Fibroblast of skin of right quadriceps (primary cell): Measurements from ENCODE around the gene ARHGEF16.

Source experiments
- DNase-seq: peaks from one replicate; pipeline ENCODE4 v3.0.0-alpha.2; 2013

ARHGEF16 gene

DNA sequence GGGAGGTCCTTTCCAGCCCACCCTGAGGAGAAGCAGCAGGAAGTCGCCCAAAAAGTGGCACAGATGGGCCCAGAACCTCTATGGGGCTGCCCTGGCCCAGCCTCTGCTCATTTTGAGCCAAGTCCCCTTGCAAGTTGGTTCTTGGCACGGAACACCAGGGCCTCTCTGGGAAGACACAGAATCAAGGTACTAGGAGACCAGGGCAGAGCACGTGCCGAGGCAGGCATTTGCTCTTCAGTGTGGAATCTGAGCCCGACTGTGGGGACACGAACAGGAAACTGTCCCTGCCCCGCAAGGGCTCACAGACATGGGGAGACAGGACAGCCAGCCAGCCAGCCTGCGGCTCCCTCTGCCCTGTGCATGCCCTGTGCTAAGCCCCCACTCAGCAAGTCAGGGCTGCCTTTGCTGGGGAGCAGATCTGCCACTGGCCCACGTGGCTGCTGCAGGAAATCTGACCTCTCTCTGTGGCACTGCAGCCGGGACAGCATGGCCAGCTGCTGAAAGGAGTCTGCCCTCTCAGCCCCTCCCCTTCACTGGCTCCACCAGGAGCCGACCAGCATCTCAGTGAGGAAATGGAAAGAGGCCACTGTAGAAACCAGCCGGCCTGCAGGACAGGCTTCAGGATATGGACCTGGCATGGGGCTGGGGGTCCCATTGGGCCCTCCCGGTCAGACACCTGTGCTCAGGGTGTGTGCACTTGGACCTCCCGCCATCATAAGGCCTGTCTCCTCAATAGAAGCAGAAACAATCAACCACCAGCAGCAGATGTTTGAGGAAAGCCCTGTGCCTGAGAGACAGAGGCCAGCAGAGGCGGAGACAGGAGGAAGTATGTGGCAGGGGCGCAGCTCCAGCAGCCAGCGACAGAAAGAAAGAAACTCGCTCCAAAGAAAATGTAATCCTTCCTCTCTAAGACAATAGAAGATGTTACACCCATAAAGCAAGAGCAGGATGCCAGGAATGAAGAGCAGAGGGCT lies 3.7 kb downstream of the ARHGEF16 start:
- no peak for DNase-seq

DNA sequence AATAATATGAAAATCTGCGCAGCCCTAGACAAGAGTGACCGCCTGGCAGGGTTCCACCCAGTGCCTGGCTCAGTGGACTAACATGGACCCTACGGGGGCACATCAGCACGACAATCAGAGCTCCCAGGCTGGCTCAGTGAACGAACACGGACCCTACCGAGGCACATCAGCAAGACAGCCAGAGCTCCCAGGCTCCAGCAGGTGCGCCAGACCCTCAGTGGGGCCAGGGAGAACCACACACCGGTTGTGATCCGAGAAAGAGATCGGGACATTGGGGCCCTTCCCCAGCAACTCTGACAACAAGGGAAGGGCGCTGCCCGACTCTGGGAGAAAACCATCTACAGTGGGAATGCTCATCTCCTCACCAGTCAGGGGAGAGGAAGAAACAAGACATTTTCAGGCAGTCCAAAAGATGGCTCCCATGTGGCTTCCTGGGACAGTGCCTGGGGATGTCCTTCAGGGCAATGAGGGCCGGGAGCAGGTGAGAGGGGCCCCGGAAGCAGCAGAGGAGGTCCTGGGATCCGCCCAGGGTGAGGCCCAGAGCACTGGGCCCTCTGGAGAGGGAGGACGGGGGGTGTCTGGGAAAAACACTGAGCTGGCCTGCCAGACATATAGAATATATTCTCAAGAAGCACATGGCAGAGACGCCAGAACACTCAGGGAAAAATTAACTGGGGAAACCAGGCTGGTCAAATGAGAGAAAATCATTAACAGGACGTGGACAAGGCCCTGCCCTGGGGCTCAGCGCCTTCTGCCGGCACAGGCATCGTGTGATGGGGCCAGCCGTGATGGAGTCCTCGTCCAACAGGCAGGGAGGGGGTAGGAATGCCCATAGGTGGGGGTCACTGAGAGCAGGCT lies 4.8 kb downstream of the ARHGEF16 start:
- no peak for DNase-seq

DNA sequence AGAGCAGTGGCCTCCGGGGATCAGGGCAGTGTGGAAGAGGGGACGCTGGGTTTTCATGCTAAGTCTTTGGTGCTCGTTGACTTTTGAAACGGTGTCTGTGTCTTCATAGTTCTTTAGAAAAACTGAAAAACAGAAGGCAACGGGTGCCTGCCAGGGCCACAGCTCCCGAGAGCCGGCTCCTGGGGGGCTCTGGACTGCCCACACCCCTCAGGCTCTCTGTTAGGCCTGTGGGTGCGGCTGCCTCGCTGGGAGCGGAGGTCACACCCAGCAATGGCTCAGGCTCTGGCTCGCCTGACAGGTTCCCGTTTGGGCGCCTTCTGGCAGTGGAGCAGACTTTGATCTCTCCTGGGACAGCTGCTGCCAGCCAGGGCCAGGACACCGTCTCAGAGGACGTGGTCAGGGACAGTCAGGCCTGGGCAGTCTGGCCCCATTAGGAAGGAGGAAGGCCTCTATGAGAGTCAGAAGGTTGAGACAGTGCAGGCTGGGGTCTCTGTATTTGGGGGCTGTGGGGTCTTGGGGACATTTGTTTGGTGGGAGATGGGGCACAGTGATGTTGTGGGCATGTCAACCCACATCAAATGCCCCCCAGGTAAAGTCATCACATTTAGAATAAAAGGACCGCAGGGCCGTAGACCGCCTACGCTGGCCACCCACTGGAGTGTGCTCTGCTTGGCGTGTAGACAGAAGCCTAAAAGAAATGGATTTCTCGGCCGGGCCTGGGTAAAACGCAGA lies 5.6 kb downstream of the ARHGEF16 start:
- no peak for DNase-seq

DNA sequence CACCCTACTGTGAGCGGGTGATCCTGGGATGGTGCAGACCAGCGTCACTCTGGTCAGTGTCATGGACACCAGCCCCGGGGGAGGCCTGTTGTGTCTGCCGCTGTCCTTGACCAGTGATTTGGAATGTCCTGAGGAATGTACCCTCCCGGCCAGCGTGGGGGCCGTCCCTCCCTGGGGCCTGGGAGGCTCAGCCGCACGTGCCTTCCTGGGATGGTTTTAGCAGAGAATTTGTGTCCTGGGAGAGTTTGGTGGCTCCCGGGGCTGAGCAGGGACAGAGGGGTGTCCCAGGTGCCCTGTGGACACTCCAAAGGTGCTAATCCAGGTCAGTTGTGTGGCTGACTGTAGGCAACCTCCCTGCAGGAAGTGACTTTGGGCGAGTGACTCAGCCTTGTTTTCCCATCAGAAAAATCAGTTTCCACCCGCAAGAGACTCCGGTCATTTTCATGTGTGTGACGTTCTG lies 6.2 kb downstream of the ARHGEF16 start:
- no peak for DNase-seq

DNA sequence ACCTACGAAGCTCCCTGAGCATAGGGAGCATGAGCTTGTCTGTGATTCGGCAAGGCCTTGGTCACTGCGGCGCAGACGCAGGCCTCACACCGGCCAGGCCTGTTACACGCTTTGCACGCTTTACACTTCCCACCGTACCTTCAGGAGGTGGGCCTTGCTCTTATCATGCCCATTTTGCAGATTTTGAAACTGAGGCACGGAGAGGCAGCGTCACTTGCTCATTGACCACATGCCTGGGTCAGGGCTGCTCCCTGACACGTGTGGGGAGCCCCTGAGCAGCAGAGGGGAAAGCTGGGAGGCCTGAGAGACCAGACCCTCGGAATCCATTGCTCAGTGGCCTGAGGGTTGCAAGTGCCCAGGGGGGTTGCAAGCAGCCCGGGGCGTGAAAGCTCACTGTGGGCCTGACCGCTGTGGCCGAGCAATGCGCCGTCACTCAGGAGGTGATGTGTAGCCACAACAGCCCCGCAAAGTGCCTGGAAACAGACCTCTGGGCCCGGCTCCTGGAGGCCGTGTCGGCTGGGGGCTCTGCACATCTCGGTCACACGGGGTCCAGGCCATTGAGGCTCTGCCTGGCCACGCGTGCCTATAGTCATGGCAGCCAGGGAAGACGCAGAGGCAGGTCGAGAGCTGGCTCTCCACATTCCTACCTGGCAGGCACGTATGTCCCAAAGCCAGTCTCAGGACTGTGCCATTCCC lies 6.9 kb downstream of the ARHGEF16 start:
- DNase-seq, result no peak

DNA sequence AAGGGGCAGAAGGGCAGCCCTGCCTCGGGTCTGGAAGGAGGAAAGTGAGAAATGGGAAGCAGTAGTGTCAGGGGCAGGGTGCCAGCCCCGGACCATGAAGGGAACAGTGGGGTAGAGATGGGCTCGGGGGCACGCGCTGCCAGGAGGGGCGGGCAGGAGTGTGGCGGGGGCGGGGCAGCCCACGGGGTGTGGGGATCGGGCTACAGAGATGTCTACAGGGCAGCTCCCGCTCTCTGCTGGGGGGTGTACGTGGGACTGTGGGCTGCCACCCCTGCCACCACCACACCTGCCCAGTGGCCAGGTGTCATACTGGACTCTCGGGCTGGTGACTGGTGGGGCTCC lies 7.4 kb downstream of the ARHGEF16 start:
- DNase-seq, result no peak

DNA sequence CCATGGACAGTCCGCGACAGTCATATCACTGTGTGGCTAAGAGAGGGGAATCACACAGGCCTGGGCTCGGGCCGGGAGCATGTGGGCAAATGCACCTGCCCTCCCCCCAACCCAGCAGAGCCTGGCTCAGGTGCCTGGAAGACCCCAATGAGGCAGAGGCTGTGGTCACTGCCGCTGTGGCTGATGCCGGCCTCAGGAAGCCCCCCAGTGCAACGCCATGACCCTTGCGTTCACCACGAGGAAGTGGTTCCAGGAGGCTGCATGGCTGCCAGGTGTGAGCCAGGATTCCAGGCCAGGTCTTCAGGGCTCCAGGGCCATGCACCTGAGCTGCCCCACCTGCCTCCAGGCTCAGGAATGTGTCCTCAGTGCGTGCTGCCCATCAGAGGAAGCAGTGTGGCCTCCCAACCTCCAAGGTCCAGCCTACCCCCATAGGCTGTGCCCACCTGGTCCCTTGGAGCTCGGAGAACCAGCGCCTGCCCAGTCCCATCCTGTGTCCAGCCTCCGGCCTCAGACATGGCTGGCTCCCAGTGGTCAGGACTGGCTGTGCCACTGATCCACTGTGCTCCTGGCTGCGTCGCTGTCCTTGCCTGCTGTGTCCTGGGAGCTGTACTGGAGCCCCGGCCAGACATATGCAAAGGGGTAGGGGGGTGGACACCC lies 8.0 kb downstream of the ARHGEF16 start:
- no peak for DNase-seq

DNA sequence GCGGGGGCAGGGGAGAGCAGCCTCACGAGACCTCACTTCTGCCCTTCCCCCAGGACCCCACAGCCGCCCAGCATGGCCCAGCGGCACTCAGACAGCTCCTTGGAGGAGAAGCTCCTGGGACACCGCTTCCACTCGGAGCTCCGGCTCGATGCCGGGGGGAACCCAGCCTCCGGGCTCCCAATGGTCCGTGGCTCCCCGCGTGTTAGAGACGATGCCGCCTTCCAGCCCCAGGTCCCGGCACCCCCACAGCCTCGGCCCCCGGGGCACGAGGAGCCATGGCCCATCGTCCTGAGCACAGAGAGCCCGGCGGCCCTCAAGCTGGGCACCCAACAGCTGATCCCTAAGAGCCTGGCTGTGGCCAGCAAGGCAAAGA lies 8.5 kb downstream of the ARHGEF16 start:
- DNase-seq, result no peak

DNA sequence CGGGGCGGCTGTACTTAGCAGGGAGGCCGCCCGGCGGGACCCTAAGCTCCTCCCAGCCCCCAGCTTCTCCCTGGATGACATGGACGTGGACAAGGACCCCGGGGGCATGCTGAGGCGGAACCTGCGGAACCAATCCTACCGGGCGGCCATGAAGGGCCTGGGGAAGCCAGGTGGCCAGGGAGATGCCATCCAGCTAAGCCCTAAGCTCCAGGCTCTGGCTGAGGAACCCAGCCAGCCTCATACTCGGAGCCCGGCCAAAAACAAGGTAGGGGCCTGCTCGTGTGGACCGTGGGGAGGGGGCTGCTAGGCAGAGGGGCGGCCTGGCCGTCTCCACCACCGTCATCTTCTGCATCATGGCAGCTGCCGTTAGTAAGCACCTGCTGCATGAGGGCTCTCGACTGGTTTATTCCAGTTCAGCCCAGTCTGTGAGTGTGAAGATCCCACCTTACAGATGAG lies 9.0 kb downstream of the ARHGEF16 start:
- no peak for DNase-seq

DNA sequence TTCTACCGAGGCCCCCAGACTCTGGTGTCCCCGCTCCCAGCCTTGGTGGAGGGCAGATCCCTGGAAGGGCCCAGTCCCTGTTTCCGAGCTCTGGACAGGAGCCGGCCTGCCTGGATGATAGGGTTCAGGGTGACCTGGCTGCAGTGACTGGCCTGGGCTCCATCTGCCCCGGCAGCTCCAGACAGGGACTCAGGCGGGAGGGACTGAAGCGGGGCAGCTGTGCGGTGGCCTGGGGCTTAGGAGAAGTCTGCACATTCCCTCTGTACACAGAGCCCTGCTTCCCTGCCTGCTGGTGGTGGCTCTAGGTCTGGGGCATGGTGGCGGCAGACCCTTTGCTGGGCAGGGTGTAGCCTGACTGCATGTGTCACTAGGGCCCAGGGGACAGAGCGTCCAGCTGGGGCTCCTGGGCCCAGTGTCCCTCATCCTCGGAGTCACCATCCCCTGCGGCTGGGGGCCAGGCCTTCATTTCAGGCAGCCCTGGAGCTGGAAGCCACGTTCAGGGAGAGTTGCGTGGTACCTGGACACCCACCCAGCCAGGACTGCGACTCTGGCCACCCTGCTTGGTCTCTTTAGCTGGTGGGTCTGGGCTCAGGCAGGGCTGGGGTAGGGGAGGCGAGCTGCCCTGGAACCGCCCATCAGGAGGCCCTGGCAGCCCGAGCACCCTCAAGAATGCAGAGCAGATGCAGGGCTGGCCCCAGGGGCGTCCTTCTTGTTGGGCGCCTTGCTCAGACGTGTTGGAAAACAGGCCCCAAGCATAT lies 9.6 kb downstream of the ARHGEF16 start:
- no peak for DNase-seq

DNA sequence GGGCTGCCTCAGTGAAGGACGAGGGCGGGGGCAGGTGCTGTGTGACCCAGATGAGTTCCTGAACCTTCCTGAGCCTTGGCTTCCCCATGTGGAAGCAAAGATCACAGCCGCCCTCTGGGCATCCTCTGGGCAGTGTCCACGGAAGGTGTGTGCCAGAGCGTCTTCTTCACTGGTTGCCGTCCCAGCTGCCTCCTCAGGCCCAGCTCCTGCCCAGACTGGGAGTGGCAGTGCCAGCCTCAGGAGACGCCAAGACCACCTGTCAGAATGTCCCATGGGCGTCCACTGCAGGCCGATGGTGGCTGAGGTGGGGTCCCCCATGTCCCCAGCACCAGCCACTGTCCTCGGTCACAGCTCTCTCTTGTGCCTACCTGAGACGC lies 10.2 kb downstream of the ARHGEF16 start:
- no peak for DNase-seq

DNA sequence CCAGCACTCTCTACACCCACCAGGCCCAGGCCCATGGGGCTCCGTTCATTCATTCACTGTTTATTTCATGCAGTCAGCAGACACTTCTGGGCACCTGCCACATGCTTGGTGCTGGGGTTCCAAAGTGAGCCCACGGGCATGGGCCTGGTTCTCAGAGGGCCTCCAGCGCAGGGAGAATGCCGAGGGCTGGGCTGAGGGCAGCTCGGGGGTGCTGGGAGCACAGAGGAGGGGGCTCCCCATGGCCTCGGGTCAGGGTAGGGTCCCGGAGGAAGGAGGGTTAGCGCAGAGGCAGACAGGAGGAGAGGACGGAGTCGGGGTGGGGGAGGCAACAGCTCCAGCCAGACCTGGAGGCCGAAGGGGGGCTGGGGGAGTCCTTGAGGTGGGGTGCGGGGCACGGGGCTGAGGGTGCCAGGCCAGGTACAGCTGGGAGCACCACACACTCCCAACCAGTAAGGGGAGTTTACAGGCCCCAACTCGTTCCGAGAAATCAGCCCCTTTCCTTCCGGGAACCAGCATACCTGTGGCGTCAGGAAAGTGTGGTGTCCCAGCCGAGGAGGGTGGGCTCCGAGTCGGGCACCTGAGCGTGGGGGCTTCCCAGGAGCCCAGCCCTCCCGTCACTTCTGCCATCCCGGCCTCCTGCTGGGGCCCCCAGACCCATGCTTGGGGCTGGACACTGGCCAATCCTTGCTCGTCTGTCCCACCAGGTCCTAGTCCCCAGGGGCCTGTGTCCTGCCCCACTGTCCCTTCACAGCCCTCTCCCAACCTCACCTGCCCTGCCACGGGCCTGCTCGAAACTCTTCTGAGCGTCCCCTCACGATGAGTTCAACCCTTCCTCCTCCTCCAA lies 10.8 kb downstream of the ARHGEF16 start:
- DNase-seq, result no peak

DNA sequence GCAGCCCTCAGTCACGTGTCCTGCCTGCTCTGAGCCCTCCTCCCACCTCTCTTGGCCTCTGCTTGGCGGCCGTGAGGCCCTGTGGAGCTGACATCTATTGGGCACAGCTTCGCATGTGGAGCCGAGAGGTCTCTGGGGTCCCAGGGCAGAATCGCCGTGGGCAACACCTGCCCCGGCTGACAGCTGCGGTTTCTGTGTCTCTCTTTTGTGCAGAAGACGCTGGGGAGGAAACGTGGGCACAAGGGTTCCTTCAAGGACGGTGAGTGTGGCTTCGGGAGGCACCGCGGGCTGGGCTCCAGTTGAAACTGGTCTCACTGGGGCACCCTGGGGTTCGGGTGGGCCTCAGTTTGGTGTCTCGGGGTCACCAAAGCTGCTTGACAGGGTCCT lies 11.5 kb downstream of the ARHGEF16 start:
- no peak for DNase-seq

DNA sequence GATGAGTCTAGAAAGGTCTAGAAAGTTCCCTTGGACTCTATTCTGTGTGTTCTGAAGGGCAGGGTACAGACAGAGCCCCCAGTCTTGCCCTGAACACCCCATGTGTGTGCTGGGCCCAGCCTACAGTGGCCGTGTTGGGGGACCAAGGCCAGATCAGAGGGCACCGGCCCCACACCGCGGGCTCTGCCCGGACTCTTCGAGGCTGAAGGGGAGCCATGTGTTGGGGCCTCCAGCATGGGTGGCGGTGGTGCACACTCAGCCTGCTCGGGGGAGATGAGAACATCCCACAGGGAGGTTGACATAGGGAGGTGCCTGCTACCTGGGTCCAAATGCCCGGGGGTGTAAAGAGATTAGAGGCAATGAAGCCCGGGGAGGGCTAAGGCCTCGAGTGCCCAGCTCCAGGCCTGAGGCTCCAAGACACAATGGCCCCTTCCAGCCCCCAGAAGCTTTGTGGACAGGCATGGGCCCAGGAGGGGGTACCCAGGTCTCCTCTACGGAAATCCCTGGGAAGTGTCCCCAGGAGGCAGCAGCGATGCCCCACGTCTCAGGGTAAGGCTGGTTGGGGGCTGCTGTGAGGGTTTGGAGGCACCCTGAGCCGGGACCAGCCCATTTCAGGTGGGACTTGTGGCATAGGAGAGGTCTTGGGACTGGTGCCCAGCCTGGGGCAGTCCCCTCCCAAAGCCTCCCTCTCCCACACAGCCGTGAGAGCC lies 12.1 kb downstream of the ARHGEF16 start:
- DNase-seq, result no peak

DNA sequence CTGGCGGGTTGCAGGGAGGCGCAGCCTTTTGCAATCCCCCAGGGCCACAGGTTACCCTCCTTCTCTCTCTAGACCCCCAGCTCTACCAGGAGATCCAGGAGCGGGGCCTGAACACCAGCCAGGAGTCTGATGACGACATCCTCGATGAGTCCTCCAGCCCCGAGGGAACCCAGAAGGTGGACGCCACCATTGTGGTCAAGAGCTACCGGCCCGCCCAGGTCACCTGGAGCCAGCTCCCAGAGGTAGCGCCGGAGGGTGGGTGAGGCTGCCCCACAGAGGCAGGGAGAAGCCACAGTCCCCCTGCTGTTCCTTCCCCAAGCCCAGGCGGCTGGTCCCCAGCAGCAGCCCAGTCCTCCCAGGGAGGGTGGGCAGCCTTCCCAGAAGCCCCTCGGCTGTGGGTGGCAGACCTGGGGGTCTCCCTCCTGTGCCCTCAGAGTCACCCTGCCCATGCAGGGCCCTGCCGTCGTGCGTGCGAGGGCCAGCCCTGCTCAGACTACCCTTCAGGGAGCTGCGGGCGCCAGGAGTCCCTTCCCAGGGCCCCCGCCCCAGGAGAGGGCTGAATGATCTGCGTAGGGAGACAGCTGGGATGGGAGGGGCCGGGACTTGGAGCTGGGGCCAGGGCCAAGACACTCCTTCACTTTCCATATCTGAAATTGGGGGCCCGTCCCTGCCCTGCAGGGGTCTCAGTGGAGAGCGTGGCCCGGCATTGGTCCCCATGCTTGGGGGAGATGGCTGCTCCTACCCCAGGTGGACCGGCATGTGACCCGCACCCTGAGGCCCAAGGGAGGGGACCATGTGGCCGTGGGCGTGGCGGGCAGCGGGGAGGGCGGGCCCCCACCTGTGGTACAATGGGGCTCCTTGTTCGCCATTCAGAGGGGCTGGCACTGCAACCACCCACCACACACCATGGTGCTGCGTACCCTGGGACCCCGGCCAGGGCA lies 12.9 kb downstream of the ARHGEF16 start:
- DNase-seq, result no peak

DNA sequence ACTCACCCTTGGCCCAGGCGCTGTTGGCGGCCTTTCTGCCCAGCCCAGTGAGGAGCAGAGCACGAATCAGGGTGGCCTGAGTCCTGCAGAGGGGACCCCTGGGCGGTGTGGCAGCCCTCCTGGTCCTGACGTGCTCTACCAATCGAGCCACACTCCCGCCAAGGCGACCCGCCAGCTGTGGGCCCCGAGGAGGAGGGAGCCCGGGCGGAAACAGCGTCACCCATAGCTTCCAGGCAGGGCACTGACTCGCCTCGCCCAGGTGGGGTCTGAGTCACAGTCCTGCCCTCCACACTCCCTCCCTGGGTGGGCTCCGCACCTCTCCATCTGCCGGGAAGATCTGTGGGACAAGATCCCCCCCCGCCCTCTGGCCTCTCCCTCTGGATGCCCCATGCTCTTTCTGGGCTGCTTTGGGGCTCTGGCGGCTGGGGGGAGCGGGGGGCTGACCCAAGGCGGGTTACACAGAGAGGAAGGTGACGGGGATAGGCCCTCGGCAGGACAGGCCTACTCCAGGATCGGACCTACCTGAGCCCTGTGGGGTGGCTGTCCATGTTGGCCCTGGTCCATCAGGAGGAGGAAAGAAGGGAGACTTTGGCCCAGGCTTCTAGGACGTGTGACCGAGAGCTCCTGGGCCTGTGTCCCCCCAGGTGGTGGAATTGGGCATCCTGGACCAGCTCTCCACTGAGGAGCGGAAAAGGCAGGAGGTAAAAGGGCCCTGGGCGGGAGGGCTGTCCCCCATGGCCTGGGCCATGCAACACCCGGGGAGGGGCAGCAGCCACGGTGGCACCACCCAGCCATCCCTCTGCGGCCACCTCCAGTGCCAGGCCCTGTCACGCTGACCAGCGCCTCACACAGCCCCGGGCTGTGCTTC lies 14.0 kb downstream of the ARHGEF16 start:
- no peak for DNase-seq

DNA sequence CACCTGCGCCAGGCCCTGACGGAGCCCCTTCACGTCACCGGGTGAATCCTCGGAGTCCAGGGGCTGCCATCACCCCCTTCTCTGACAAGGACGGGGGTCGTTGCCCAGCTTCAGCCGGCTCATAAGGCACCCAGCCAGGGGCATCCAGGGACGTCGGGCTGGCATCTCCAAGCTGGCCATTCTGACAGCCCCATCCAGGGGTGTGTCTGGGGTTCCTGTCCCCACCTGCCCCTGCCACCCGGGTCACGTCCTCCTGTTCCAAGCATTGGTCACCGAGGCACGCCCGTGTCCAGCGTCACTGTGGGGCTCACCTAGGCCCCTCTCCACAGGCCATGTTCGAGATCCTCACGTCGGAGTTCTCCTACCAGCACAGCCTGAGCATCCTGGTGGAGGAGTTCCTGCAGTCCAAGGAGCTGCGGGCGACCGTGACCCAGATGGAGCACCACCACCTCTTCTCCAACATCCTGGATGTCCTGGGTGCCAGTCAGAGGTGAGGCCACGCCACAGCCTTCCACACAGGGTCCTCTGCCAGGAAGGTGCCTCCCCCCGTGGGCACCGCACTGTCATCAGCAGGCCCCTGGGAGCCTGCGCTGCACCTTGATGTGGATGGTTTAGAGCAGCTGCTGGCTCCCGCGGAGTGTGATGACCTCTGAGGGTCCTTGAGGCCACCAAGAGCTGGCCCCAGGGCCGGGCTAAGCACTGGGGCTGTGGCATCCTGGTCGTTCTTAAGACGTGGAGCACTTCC lies 14.8 kb downstream of the ARHGEF16 start:
- DNase-seq, result no peak
